GM19328 (cell line): ENCODE results near the gene RAD51D.
A peak's percentile ranks its signal among the peaks of the same experiment; 100 is the strongest.
"Not testable (repeated sequence)": the region's sequence is repeated elsewhere in the genome, so short reads cannot be mapped to it uniquely, and the experiment has no call there.

Experiments used
- ATAC-seq: cut with Tn5 transposase; IDR thresholded peaks from one replicate; pipeline ENCODE4 v1.9.1; 2021; ENCODE audit warnings: mild to moderate bottlenecking, moderate library complexity; ENCODE audit not compliant: unreplicated experiment

The RAD51D gene

DNA sequence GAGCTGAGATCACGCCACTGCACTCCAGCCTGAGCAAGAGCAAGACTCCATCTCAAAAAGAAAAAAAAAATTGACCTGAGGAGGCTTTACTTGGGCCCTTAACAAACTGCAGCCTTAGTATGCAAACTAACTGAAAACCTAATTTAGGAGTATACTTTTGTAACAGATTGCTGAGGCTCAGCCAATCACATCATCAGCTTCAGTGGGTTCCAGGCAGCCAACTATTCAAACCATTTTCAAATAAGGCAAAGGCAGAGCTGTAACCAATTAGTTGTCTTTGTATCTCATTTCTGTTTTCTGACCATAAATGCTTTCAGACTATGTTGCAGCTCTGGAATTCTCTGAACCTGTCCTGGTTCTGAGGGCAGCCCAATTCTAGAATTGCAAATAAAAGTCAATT is 23.9 kb downstream of the RAD51D start:
- no peak for ATAC-seq

- ATAC-seq, result no peak
These were observed 24.8 kb downstream of the RAD51D start for GRCh38 chr17:35094902-35095301.

DNA sequence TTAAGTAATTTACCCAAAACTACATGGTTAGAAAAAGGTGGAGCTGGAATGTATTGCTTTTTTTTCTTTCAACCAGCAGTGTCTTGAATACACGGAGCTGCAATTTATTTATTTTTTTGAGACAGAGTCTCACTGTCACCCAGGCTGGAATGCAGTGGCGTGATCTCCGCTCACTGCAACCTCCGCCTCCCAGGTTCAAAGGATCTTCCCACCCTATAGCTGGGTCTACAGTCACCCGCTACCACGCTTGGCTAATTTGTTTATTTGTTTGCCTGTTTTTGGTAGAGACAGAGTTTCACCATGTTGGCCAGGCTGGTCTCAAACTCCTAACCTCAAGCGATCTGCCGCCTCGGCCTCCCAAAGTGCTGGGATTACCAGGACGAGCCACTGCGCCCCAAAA is 29.0 kb downstream of the RAD51D start:
- ATAC-seq, result not testable (repeated sequence)

DNA sequence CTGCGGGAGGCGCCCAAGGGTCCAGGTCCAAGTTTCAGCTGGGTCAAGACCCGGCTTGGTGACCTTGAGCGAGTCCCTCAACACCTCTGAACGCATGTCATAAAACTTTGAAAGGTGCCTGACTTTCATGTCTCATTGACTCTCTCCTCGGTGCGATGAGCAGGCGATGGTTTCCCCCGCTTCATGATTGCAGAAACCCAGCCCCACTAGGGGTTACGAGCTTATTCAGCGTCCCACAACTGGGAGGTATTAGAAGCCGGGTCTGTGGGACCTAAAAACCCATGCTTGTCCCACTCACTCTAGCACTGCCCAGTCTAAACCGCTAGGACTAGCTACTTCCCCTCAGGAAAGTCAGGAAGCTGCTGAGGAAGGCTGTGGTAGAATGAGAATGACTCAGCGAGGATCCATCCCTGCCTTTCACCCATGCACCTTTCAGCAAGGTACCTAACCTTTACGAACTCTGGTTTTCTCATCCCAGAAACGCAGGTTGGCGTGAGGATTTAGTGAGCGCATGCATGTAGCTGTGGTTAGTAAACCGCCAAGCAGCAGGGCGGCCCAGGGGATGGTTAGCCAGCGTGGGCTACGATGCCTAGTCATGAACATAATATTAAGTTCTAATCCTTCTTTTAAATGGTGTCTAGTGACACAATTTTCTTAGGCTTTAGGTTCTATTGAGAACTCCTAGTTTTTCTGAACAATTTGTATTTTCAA is 29.9 kb downstream of the RAD51D start:
- ATAC-seq, result peak; percentile 14

DNA sequence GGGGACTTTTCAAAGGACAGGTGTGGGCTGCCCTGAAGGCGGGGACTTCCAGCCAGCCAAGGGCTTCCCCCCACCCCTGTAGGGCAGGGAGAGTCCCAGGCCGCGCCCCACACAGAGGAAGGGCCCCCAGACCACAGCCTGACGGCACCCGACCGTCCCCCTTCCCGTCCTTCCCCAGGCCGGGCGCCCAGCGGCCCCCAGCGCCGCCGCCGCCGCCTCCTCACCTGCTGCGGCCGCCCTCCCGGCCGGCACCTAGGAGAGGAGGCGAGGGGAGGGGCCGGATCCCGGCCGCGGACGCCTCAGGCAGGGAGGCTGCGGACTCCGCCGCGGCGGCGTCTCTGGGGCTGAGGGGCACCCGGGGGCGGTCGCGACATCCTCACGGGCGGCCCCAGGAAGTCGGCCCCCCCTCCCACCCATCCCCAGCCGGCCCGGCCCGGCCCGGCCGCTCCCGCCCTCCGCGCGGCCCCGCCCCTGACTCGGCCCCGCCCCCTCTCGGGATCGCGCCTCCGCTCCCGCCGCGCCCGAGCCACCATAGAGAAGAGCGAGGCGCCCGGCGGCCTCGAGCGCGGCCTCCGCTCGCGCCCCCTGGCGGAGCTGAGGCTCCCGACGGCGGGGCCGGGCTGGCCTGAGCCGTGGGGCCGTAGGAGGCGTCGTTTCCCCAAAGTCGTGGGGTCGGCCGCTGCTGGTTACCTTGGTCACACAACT is 30.6 kb downstream of the RAD51D start:
- ATAC-seq, result peak; percentile 79

DNA sequence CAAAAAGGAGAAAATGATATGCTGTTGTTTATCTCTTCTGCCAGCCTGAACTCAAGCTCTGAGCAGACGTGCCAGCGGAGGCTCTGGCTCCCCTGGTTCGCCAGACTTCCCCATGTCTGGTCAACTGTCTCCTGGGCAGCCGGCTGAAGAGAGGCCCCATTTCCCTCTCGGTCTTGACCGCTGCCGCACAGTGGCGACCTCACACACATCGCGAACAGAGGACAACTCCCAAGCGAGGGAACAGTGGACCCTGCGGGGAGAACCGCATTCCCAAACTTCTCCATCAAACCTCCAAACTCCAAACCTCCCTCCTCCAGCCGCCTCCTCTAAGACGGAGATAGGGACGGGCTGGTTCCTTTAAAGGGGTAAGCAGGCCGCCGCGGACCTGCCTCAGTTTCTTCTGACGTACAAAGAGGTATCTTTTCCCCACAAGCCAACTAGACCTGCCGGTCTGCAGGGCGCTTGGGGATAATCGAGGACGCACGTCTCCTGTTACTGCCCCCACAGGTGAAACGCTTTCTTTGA is 31.2 kb downstream of the RAD51D start:
- ATAC-seq, result no peak

- no peak for ATAC-seq
These were observed 31.8 kb downstream of the RAD51D start for GRCh38 chr17:35087731-35088355.

- no peak for ATAC-seq
These were observed 32.6 kb downstream of the RAD51D start for GRCh38 chr17:35086931-35087573.

DNA sequence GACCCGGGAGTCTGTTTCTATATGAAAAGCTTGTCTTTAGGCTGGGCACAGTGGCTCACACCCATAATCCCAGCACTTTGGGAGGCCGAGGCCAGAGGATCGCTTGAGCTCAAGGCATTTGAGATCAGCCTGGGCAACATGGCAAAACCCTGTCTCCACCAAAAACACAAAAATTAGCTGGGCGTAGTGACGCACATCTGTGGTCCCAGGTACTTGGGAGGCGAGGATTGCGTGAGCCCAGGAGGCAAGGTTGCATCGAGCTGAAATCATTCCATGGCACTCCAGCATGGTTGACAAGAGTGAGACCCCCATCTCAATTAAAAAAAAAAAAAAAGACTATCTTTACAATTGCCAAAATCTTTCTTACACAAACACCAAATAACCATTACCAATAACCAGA is 33.5 kb downstream of the RAD51D start:
- no peak for ATAC-seq

DNA sequence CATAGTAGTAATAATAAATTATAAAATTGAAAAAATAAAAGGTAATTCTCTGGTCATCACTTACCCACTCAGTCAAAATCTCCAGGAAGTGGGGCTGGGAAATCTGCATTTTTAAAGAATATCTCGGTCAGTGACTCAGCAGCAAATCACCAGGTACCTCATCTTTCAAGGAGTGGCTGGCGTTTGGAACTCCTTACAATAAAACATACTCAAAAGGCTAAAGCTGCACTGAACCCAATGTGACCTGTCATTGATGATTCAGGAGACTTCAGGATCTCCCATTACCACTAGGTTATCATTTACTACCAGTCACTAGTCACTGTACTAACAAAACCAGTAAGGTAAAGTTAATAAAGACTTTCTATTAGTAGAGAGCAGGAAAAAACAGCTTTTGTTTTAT is 34.7 kb downstream of the RAD51D start:
- no peak for ATAC-seq

DNA sequence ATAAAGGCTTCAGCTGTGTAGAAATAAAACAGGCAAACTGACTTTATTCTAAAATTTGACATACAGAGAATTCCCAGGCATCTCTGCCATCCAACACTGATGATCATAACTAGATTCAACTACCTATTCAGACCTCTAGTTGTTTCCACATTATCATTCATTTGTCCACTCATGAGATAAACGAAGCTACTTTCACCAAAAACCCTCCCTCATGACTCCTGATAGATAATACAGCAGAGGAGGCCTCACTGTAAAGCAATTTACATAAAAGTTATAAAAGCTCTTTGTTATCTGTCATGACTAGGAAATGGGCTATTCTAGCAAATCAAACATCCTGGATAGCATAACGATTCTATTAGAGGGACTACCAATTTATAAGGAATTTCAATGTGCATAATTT is 36.6 kb downstream of the RAD51D start:
- no peak for ATAC-seq

GRCh38 chr17:35082073-35082657 is 37.5 kb downstream of the RAD51D start:
- ATAC-seq, result no peak

- ATAC-seq, result no peak
These were observed 38.0 kb downstream of the RAD51D start for GRCh38 chr17:35081638-35082037.

GRCh38 chr17:35080536-35080935 is 39.1 kb downstream of the RAD51D start:
- ATAC-seq, result no peak

DNA sequence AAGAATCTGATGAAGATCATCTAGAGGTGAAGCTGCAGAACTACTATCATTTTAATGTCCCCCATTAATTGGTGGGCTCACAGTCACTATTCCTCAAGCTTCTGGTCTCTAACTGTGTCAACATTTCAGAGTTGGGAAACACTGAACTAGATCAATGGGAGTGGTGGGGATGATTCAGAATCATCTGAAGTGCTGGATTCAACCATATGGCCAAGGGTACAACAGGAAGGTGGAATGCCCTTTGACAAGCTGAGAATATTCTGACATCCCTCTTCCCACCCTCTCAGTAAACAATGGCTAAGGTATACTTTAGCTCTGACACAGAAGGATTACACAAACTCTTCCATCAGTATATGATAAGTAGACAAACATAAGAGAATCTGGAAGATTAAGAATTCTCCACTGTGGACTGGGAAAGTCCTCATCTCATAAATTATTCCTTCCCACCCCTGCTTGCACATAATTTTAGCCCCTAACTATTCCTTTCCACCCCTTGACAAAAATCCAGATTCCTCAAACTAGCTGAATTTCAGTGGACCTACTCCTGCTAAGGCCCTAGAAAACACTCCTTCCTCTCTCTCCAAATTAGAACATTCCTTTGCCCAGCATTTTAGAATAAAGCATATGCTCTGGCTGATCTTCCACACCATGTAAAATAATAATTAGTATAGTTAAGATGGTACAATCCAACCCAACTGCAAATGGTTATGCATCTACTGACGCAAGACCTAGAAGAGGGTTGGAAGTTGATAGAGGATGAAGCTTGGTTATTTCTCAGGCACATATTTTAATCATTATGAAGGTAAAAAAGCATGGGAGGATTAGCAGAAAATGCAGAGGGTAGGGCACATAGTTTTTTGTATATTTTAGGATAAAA is 39.9 kb downstream of the RAD51D start:
- ATAC-seq, result no peak

DNA sequence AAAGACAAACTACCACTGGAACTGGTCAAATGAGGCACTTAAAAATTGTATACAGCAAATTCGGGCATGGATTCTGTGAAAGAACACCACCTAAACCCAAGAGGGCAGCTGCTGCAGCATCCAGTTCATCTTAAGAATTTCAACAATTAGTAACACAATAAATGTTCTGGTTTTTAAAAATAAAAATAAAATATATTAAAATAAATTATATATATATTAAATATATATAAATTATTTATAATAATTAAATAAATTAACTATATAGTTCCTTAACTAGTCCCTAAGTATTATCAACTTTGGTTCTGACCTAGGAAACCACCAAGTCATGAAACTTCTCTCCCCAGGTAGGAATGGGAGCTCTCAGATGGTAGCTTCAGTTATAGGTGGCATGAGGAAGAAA is 42.8 kb downstream of the RAD51D start:
- no peak for ATAC-seq

GRCh38 chr17:35074711-35075707 is 44.7 kb downstream of the RAD51D start:
- ATAC-seq, result no peak

GRCh38 chr17:35073991-35074627 is 45.6 kb downstream of the RAD51D start:
- no peak for ATAC-seq
